Cardiac septum (tissue), 1 donor: ENCODE data around the gene NET1. TPM values are rescaled to one million over a fixed set of nuclear protein-coding genes. Genes with fewer than 3 reads are reported as not detected.
A peak's percentile ranks its signal among the peaks of the same experiment; 100 is the strongest.

Source experiments
- DNase-seq: peaks from one replicate; pipeline ENCODE4 v3.0.0-alpha.2; 2020; ENCODE audit warnings: low spot score
- intact Hi-C: fragments of 100-400 bp; cut with DNase I; formaldehyde crosslinking; loops from one replicate; pipeline ENCODE4 v1.14.0; 2022
- total RNA-seq: library from RNA; stranded (reverse); fragmentation: NEBNext Ultra II Directional; extraction: Animal tissue kit (Norgen Biotek cat#: 25700); gene quantifications from one replicate; pipeline ENCODE4 v1.2.1, GENCODE V29; 2021
- donor health status: DM: no; HTN: no; CAD: no.

NET1 gene
- total RNA-seq, 1 donor from 2014 or later, result 20.9 TPM

- no peak for DNase-seq
- intact Hi-C loops, result no loop called here
These were observed 80.0 kb downstream of the NET1 start for GRCh38 chr10:5492322-5492855.

GRCh38 chr10:5492929-5493576 lies 80.7 kb downstream of the NET1 start:
- no peak for DNase-seq
- intact Hi-C loops, result no loop called here

- intact Hi-C loops, result no loop called here
- no peak for DNase-seq
These were observed 81.3 kb downstream of the NET1 start for GRCh38 chr10:5493691-5494090.

- DNase-seq, result no peak
- intact Hi-C loops, result no loop called here
These were observed 82.3 kb downstream of the NET1 start for GRCh38 chr10:5494611-5495010.

- peak; percentile 44 for DNase-seq
- intact Hi-C loops, result no loop called here
These were observed 84.2 kb downstream of the NET1 start for GRCh38 chr10:5496261-5497250.

GRCh38 chr10:5497289-5497688 lies 84.9 kb downstream of the NET1 start:
- DNase-seq, result no peak
- intact Hi-C loops, result no loop called here

GRCh38 chr10:5497948-5498730 lies 85.8 kb downstream of the NET1 start:
- peak; percentile 62 for DNase-seq
- intact Hi-C loops, result no loop called here

- DNase-seq, result peak; percentile 70
- intact Hi-C loops, result no loop called here
These were observed 86.6 kb downstream of the NET1 start for GRCh38 chr10:5498791-5499492.

- intact Hi-C loops, result no loop called here
- peak; percentile 47 for DNase-seq
These were observed 87.3 kb downstream of the NET1 start, which contains the start of gene CALML5 for GRCh38 chr10:5499493-5500140. CALML5 (minus strand) TSS chr10:5499570; CDS start chr10:5499438, 132 bp downstream.

GRCh38 chr10:5500162-5500670 lies 87.9 kb downstream of the NET1 start:
- intact Hi-C loops, result no loop called here
- DNase-seq, result peak; percentile 41

GRCh38 chr10:5500910-5501309 lies 88.6 kb downstream of the NET1 start:
- DNase-seq, result peak; percentile 59
- intact Hi-C loops, result no loop called here

- intact Hi-C loops, result no loop called here
- peak; percentile 61 for DNase-seq
These were observed 89.7 kb downstream of the NET1 start for GRCh38 chr10:5502061-5502521.

- intact Hi-C loops, result no loop called here
- DNase-seq, result peak; percentile 74
These were observed 90.5 kb downstream of the NET1 start for GRCh38 chr10:5502571-5503476.

- DNase-seq, result peak; percentile 70
These were observed 91.1 kb downstream of the NET1 start for GRCh38 chr10:5503477-5503835.

GRCh38 chr10:5504146-5505072 lies 92.1 kb downstream of the NET1 start:
- peak; percentile 58 for DNase-seq
- intact Hi-C loops, result no loop called here

More at GRCh38 chr10:5503477-5503835, 91.1 kb downstream of the NET1 start:
- intact Hi-C loops, result no loop called here

- DNase-seq, result no peak
- intact Hi-C loops, result no loop called here
These were observed 93.9 kb downstream of the NET1 start for GRCh38 chr10:5506246-5506645.
